Lung (tissue), 12 donors: ENCODE measurements around the gene RBM33. TPM values are rescaled to one million over a fixed set of nuclear protein-coding genes. Genes with fewer than 3 reads are reported as not detected.

ENCODE experiments used
- ATAC-seq: fragments of 200-7000 bp; cut with Tn5 transposase; one replicate; pipeline ENCODE4 v1.9.1; 2020; ENCODE audit warnings: moderate number of reproducible peaks; ENCODE audit not compliant: insufficient read depth, low FRiP score
- DNase-seq, 3 donors: peaks; one replicate each; pipeline ENCODE4 v3.0.0-alpha.2; 2013 to 2017
- H3K27ac ChIP-seq, 2 donors: one replicate each; pipeline ENCODE4 v1.5.1; 2013; ENCODE audit warnings: mild to moderate bottlenecking in 2 of 2, moderate library complexity in 2 of 2, control low read depth in 1 of 2, inconsistent platforms in 1 of 2, low read depth in 1 of 2, low read length in 1 of 2
- H3K27me3 ChIP-seq, 3 donors: one replicate each; pipeline ENCODE4 v1.5.1; 2013; ENCODE audit warnings: low read length in 2 of 3; ENCODE audit not compliant: control insufficient read depth in 3 of 3, insufficient read depth in 3 of 3
- H3K36me3 ChIP-seq, 4 donors: one replicate each; pipeline ENCODE4 v1.5.1; 2013; ENCODE audit warnings: low read length in 4 of 4, mild to moderate bottlenecking in 1 of 4, moderate library complexity in 1 of 4; ENCODE audit not compliant: control insufficient read depth in 4 of 4, insufficient read depth in 4 of 4
- H3K4me1 ChIP-seq, 5 donors: one replicate each; pipeline ENCODE4 v1.5.1; 2013; ENCODE audit warnings: low read length in 5 of 5, mild to moderate bottlenecking in 2 of 5, moderate library complexity in 1 of 5; ENCODE audit not compliant: control insufficient read depth in 5 of 5, insufficient read depth in 5 of 5
- H3K4me3 ChIP-seq: one replicate; pipeline ENCODE4 v1.5.1; 2013; ENCODE audit warnings: mild to moderate bottlenecking, control low read depth, moderate library complexity
- H3K9ac ChIP-seq, 2 donors: one replicate each; pipeline ENCODE4 v1.5.1; 2013; ENCODE audit warnings: low read length in 2 of 2, control low read depth in 1 of 2; ENCODE audit not compliant: insufficient read depth in 1 of 2
- H3K9me3 ChIP-seq, 4 donors: one replicate each; pipeline ENCODE4 v1.5.1; 2013; ENCODE audit warnings: low read length in 3 of 4, mild to moderate bottlenecking in 1 of 4, moderate library complexity in 1 of 4; ENCODE audit not compliant: control insufficient read depth in 4 of 4, insufficient read depth in 3 of 4
- CTCF ChIP-seq: IDR thresholded peaks from 2 replicates; pipeline ENCODE4 v1.5.1; 2012; ENCODE audit warnings: mild to moderate bottlenecking; ENCODE audit errors: control extremely low read depth, extremely low read depth
- WGBS, 2 donors: extraction: QIAGEN DNeasy Blood & Tissue Kit; methylation state at CpG; one replicate each; pipeline ENCODE4 v1.1.7; 2013; 5-methylcytosine and 5-hydroxymethylcytosine counted together
- polyA plus RNA-seq, 2 donors: library from polyadenylated mRNA; stranded (reverse); fragments of 200-250 nt; gene quantifications; one replicate each; pipeline ENCODE4 v1.2.1, GENCODE V29; 2013
- total RNA-seq, 2 donors: library from RNA; depleted of rRNA in 1 of 2; stranded (reverse); fragments of >200 nt in 1 of 2; gene quantifications; one replicate each; pipeline ENCODE4 v1.2.1, GENCODE V29; 2014 to 2021
- donor health status: control.
- donor health status: control.
- donor health status: Bipolar disorder and iron deficiency.
- donor health status: healthy.
- donor health status: DM: yes; HTN: yes; CAD: no.

The RBM33 gene
- total and polyA plus RNA-seq, 4 donors = 15.3 to 99.6 (median 43.2) TPM

- Histone ChIP-seq H3K27ac (no peak overlapping the region), H3K9ac (no peak overlapping the region), H3K4me3 (no peak overlapping the region), H3K4me1 (peaks cover 0 to 14% (median 0%) of the 10 kb centered on the region in 5 donors), H3K9me3 (no peaks in the 10 kb centered on the region), H3K27me3 (no peaks in the 10 kb centered on the region), H3K36me3 (peaks cover 7 to 21% (median 11%) of the 10 kb centered on the region in 4 donors)
- no peak for ATAC-seq
- no peak for DNase-seq
- TF ChIP-seq CTCF = no peak
- WGBS, 2 donors = 88 to 95% methylated on average over 5 of the region's 5 CpGs
Observed at GRCh38 chr7:155681663-155682062, 37.2 kb downstream of the RBM33 start.

- WGBS, 2 donors = 95% methylated on average over 5 of the region's 5 CpGs
- no peak overlapping the region for H3K4me3 ChIP-seq
- ATAC-seq (no peak), DNase-seq (no peak)
- H3K9me3 ChIP-seq = no peaks in the 10 kb centered on the region
- H3K4me1 ChIP-seq = peaks cover 0 to 9% (median 0%) of the 10 kb centered on the region in 5 donors
- H3K27ac ChIP-seq = no peak overlapping the region
- no peaks in the 10 kb centered on the region for H3K27me3 ChIP-seq
- H3K9ac ChIP-seq = no peak overlapping the region
- peaks cover 7 to 19% (median 11%) of the 10 kb centered on the region in 4 donors for H3K36me3 ChIP-seq
- TF ChIP-seq CTCF = no peak
Observed at GRCh38 chr7:155682484-155682883, 38.0 kb downstream of the RBM33 start.

GRCh38 chr7:155683098-155683497 is 38.6 kb downstream of the RBM33 start:
- H3K27me3 ChIP-seq = no peaks in the 10 kb centered on the region
- no peak overlapping the region for H3K9ac ChIP-seq
- H3K4me1 ChIP-seq = peaks cover 0 to 9% (median 0%) of the 10 kb centered on the region in 5 donors
- 93 to 96% methylated on average over 5 of the region's 5 CpGs for WGBS, 2 donors
- H3K36me3 ChIP-seq = peaks cover 7 to 19% (median 11%) of the 10 kb centered on the region in 4 donors
- no peaks in the 10 kb centered on the region for H3K9me3 ChIP-seq
- H3K4me3 ChIP-seq = no peak overlapping the region
- TF ChIP-seq CTCF = no peak
- DNase-seq (no peak), ATAC-seq (no peak)
- H3K27ac ChIP-seq = no peak overlapping the region

GRCh38 chr7:155683714-155684113 is 39.3 kb downstream of the RBM33 start:
- no peak for TF ChIP-seq CTCF
- whole genome bisulfite sequencing, 2 donors = 90 to 94% methylated on average over 4 of the region's 4 CpGs
- H3K9ac ChIP-seq = no peak overlapping the region
- H3K4me3 ChIP-seq = no peak overlapping the region
- H3K27ac ChIP-seq = no peak overlapping the region
- H3K36me3 ChIP-seq = peaks cover 7 to 18% (median 11%) of the 10 kb centered on the region in 4 donors
- H3K4me1 ChIP-seq = peaks cover 0 to 9% (median 0%) of the 10 kb centered on the region in 5 donors
- no peak for ATAC-seq
- DNase-seq = no peak
- H3K9me3 ChIP-seq = no peaks in the 10 kb centered on the region
- no peaks in the 10 kb centered on the region for H3K27me3 ChIP-seq
